G401 (cell line): ENCODE data around the gene GNG2. TPM values are rescaled to one million over a fixed set of nuclear protein-coding genes. Genes with fewer than 3 reads are reported as not detected.

ENCODE experiments used
- DNase-seq: peaks from one replicate; pipeline ENCODE4 v3.0.0-alpha.2; 2015; ENCODE audit warnings: low spot score
- in situ Hi-C: cut with HindIII; loops from 2 replicates; pipeline ENCODE4 v1.10.0; 2016; ENCODE audit warnings: low sequenced_read_pairs, mixed read lengths
- total RNA-seq: library from RNA; depleted of rRNA; stranded (reverse); fragments of >200 nt; shearing (Covaris generic); gene quantifications from 2 replicates; pipeline ENCODE4 v1.2.3, GENCODE V29; 2014

Gene GNG2
- total RNA-seq, 1 experiment from 2014 or later, result not detected

DNA sequence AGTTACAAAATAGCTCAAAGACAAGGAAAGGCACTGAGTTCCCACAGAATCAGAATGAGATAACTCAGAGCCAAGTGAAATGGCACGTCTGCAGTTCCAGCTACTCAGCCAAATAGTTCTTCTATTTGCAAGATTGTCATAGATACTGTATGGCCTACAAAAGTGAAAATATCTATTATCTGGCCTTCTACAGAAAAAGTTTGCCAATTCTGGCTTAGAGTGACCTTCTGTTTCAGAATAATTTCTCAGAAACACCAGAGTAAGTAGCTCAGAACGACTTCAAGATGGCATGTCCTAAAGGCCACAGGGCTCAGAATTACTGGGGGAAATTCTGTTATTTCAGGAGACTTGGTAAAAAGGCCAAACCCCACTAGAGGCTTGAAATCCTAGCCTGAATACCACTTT is 118.3 kb downstream of the GNG2 start:
- DNase-seq, result no peak
- in situ Hi-C loops, result no loop called here

DNA sequence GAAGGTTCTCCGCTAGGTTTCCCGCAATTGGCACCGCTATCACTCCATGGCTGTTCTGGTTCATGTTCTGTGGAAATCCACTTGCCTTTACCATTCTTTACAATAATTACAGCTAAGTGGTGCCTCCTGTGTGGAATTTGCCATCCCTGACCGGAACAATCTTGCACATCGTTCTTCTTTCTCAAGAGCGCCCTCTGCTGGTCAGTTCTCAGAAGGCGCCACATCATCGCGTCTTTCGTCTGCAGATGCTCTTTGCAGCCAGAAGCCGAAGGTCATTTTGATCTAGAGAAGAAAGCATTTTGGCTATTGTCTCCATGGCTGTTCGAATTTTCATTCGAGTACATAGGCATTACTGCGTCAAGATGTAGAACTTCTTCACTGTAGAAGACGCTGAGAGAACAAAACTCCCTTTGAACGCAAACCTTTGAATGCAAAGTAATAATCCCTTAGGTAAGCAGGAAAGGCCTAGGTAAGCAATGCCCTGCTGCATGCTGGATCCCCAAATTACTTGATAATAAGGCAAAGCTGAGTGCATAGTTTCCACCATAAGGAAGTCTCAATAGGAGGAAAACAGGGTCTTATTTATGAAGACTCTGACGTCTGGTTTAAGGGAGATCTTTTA is 118.8 kb downstream of the GNG2 start:
- in situ Hi-C loops, result no loop called here
- peak; percentile 84 for DNase-seq

DNA sequence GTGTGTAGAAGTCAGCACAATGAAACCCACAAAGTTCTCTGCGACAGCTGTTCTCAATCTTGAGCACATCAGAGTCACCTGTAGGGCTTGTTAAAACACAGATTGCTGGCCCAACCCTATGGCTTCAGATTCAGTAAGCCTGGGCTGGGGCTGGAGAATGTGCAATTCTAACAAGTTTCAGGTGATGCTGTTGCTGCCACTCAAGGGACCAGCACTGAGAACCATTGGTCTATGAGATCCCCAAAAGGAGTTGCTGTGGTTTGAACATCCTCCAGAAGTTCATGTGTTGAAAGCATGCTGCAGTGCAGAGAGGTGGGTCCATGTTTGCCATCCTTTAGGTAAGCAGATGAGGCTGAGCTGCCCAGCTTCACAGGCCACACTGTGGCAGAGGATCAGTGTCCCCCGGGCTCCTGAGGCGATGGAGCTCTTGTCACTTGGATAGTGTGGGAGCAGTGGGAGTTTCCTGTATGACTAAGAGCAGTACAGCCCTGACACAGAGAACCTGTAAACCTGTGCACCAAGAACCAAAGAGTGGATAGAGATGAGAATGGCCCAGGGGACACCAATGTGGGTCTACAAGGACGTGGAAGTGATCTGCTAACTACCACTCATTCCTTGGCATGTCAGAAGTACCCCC is 120.9 kb downstream of the GNG2 start:
- DNase-seq, result no peak
- in situ Hi-C loops, result no loop called here

DNA sequence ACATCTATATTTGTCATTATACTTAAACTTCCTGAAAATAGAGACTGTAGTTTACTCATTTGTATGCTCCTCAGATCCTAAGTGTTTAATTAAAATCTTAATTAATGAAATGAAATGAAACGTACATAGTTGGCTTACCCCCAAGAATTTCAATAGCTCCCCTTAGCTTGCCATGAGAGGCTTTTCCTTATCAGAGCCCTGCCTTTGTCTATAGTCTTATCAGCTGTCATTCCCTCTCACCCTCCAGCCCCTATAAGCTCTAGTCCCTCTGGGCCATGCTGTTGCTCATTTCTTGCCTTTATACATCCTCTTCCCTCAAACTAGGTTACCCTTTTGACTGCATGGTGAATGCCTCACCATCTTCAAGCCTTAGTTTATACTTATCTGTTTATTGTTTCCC is 127.8 kb downstream of the GNG2 start:
- DNase-seq, result peak; percentile 4
- in situ Hi-C loops, result no loop called here

DNA sequence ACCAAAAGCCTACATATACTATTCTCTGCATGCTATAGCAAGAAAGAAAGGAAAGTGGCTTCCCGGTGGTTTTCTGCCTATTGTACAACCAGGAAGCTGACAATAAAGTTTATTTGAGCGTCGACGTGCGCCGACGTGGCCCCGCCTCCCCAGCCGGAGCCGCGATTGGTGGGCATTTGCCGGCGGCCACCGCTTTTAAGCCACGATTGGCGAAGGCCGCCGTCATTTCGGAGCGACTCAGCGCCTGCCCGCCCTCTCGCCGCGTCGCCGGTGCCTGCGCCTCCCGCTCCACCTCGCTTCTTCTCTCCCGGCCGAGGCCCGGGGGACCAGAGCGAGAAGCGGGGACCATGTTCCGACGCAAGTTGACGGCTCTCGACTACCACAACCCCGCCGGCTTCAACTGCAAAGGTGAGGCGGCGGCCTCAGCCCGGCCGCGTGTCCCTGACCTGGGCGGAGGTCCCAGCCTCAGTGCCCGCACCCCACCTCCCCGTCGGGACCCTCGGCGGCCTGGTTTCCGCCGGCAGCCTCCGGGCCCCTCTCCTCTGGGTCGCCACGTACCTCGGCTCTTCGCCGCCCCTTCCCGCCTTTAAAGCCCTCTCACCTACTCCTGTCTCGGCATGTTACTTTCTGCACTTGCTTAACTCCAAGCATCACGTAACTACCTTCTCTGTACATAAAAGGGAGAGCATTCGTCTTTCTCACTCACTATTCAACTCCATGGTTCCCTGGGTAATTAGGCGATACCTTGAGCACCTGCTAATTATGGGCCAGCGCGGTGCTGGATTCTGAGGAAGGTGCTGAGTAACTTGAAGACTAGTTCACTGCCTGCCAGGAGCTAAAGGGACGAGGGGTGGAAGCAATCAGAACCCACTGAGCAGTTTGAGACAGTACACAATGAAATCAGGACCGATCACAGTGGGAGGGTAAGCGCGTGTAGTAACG is 129.2 kb downstream of the GNG2 start, which contains the start of gene RTRAF:
RTRAF (plus strand) TSS at position 254 of the 942 bp plus-strand sequence; CDS start at position 348, 94 bp downstream.
- in situ Hi-C loops, result no loop called here
- peak; percentile 95 for DNase-seq

DNA sequence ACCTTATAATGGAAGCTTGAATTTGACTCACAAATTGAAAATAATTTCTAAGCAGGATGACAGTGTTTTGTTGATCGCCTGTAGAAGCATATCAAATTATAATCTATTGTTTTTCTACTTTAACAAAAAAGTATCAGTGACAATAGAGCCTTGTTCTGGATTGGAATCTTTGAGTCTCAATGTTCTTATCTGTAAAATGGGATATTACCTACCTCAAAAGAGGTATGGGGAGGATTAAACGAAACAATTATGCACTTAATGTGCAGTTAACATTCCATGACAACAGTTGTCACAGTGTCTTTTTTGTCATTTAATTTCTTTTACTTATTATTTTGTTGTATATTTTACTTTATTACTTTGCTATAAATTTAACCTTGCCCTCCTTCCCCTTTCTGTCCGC is 130.1 kb downstream of the GNG2 start:
- in situ Hi-C loops, result no loop called here
- DNase-seq, result no peak

DNA sequence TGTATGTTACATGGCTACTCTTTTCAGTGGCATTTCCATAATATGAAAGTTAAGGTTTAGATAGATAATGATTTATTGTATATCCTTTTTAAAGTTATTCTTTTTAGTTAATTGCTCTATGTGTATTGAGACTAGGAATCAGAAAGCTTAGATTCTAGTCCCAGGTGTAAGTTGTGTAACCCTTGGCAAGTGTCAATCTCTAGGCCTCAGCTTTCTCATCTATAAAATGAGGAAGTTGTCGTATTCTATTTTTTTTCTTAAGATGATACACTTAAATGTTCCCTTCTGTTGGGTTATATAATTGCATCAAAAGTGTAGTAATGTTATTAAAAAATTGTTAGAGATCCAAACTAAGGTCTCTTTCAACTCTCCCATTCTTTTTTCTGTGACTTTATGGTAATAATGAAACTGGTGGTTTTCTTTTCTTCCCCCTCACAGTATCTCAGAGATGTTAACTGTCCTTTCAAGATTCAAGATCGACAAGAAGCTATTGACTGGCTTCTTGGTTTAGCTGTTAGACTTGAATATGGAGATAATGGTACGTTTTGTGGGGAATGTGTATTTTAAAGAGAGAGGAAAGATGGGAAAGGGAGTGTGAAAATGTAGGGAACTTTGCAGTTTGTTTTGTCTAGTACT is 133.0 kb downstream of the GNG2 start:
- in situ Hi-C loops, result no loop called here
- no peak for DNase-seq

DNA sequence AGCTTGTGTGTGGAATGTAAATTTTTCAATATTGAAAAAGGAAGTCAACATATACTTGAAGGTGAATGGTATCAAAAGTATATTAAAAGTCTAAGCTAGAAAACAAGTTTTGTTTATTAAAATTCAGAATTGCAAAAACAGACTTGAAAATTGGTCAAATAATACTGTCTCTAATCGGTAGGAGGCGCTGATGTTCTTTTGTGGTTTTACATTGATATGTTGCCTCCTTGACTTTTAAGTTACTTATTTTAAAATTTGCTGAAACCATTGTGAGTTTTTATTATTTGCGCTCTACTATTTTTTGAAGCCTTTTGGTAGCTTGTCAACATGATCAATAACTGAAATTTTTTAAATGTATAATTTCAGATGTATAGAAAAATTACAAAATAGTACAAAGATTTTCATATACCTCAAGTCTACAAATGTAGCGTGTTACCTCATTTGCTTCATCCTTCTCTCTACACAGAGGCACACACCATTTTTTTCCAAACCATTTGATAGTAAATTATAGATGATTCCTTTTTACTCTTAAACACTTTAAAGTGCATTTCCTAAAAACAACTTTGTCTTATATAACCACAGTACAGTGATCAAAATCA is 135.8 kb downstream of the GNG2 start:
- in situ Hi-C loops, result no loop called here
- no peak for DNase-seq

DNA sequence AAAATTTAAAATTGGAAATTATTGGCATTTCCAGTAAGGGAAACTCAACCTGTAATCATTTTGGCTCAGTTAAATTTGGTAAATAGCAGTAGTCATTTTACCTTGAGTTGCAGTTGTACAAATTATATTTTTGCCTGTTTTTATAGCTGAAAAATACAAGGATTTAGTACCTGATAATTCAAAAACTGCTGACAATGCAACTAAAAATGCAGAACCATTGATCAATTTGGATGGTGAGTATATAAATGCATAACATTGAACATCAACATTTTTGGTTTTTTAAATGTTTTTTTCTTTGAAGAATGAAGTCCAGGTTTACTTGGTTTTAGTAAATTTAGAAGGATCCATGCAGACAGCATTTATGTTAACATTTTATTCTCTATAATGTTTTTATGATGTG is 137.9 kb downstream of the GNG2 start:
- in situ Hi-C loops, result no loop called here
- DNase-seq, result no peak

DNA sequence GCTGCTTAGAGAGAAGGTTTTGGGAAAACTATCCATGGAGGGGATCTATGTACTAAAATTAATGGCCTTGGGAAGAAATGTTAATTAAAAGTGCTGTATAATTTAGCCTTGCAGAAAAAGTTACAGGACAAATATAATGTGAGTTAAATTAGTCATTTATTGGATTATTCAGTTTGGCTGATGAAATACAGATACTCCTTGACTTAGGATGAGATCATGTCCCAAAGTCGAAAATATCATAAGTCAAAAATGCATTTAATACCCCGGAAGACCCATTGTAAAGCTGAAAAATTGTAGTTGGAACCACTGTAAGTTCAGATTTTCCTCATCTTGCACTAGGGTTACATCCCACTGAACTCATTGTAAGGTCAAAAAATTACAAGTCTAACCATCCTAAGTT is 138.7 kb downstream of the GNG2 start:
- no peak for DNase-seq
- in situ Hi-C loops, result no loop called here

DNA sequence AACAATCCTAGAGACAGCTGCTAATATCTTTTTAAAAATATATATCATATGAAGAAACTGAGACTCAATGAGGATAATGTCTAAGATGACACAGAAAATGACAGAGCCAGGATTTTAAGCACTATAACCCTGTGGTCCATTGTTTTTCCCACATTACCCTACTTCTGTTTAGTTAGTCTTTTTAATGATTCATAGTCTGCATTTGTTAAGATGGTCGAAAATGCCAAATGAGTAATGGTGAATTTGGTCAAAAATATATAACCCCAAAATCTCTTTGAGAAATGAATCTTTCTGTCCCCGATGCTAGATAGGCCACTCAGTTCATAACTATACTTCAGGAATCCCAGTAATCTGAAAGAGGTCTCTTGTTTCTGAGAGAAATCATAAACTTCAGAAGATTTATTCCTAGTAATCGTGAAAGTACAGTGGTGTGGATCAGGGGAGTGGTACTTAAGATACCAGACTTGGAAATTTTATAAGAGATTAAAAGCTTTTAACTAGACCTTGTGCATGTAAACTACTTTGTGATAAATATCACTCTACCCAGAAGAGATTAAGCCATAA is 139.7 kb downstream of the GNG2 start:
- in situ Hi-C loops, result no loop called here

DNA sequence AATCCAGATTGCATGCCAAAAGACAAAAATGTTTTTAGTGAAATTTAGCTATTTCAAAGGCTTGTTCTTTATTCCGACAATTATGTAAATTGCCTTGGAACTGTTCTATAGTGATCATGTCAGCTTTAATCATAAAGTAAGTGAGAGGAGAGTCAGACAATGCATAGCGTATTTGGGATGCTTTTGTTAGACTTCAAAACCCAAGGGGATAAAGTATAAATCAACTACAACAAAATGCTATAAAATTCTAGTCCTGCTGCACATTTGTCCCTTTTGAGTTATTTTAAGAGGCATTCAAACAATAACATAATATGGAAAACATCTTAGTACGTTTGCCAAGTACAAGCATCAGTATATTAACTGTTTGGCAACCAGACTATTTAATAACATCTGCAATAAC is 140.3 kb downstream of the GNG2 start:
- DNase-seq, result no peak
- in situ Hi-C loops, result no loop called here

More for the DNA sequence above, 139.7 kb downstream of the GNG2 start:
- DNase-seq, result no peak

DNA sequence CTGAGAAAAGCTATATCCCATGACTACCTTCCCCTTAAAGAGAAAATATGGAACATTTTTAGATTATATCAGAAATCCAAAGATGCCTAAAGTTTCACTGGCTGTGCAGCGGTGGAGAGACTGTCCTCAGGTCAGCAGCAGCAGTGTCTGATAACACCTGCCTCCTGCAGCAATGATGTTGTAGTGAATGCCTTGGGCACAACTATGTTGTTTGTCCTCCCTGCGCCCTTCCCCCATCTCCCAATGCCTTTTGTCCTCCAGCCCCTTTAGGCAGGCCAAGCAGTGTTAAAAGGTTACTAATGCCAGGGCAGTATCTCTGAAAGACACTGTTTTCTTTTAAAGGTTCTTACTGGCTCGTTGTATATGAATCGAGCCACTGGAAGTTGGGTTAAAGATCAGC is 142.1 kb downstream of the GNG2 start:
- in situ Hi-C loops, result no loop called here
- no peak for DNase-seq

DNA sequence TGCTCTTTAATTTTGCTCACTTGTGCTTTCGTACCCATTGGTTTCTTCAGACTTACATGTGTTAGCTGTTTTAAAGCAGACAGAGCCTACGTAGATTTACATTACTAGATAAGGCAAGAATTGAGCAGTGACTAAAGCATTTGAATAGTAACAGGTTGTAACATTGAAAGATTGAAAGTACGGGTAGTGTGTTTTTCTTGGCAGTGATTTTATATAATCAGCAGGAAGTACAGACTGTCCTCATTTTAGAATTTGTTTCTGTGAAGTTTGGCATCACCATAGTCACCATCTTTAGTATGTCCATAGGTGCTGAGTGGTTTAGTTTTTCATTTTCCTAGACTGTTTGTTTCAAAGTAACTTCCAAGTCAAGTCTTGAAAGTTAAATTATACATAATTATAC is 142.9 kb downstream of the GNG2 start:
- no peak for DNase-seq
- in situ Hi-C loops, result no loop called here

DNA sequence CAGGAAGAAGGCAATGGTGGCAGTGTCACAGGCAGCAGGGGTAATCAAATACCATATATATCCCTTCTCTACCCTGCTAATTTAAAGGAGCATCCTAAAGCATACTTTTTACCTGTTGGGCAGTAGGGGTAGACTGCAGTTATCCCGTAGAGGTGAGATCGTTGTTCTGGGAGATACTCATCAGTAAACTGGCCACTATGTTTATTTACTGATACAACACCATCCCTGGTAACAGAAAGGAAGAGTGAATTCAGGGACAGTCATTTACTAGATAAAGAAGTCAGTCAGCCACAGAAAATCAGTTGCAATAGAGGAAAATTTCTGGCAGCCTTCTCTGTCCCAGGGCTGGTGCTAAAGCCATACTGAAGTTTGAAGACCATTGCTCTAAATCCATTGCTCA is 145.2 kb downstream of the GNG2 start:
- in situ Hi-C loops, result no loop called here
- no peak for DNase-seq

DNA sequence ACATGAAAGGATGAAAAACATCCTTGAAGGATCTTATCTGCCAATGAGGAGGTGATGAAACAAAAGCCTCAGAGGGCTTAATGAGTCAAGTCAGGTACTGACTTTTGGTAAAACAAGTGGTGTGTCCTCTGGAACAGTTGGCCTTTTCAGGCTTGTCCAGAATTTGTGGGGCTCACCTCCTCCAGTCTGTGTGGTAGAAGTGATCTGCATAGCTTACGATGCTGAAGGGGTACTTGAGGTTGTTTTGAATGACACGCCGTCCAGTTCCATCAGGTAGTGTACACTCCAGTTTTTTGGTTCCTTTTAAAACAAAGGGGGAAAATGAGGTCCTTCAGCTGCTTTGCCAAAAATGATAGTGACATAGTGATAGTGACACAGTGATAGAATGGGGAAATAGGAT is 145.9 kb downstream of the GNG2 start:
- in situ Hi-C loops, result no loop called here
- no peak for DNase-seq

DNA sequence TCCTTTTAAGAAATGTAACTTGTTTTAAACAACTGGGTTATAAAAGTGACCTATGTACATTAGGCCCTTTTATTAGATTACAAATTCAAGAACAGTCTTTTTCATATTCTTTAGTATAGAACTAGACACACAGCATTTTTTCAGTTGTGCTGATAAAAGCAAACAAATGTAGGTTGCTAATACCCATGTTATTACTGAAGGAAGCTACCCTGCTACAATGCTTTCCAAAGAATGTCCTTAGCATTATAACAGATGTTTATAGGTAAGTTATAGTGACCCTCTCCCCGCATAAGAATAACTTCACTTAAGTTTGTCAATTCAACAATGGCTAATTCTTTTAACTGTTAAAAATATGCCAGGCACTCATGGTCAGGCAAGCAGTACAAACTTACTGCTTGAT is 146.8 kb downstream of the GNG2 start:
- in situ Hi-C loops, result no loop called here
- DNase-seq, result no peak

DNA sequence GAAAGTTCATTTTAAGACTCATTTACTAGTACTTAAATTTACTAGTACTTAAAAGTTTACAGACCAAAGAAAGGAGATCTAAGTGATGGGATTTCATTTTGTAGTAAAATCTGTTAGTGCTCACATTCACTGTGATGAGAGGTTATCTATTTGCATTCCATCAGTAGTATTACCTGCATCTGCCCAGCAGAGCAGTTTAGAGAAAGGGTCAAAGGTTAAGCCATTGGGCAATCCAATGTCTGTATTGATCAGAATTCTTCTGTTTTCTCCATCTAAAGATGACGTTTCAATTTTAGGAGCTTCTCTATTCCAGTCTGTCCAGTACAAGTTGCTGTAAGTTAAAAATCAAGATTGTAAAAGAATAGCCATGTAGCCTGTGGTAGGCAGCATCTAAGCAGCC is 147.2 kb downstream of the GNG2 start:
- no peak for DNase-seq
- in situ Hi-C loops, result no loop called here

DNA sequence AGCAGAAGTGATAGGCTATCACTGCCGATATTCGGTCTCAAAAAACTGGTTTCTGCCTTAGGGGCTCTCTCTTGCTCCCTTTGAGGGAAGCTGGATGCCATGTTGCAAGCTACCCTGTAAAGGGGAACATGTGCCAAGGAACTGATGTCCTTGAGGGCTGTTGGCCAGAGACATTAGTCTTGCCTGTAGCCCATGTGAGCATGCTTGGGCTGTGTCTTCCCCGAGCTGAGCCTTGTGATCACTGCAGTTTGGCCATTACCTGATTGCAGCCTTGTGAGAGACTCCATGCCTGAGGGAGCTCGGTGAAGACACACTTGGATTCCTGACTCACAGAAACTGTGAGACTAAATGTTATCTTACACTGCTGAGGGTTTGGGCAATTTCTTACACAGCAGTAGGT is 147.7 kb downstream of the GNG2 start:
- in situ Hi-C loops, result no loop called here
- DNase-seq, result no peak
